Effector CD4-positive, alpha-beta T cell (primary cell): ENCODE measurements around the gene KCNIP3.

Source experiments
- DNase-seq: peaks from one replicate; pipeline ENCODE4 v3.0.0-alpha.2; 2020

Gene KCNIP3

GRCh38 chr2:95314964-95315611 lies 17.9 kb downstream of the KCNIP3 start:
- no peak for DNase-seq

- DNase-seq, result no peak
Measured at GRCh38 chr2:95315801-95316411, 18.8 kb downstream of the KCNIP3 start.

- DNase-seq, result no peak
Measured at GRCh38 chr2:95316466-95317122, 19.4 kb downstream of the KCNIP3 start.

- DNase-seq, result no peak
Measured at GRCh38 chr2:95317123-95317500, 20.0 kb downstream of the KCNIP3 start.

- DNase-seq, result no peak
Measured at GRCh38 chr2:95317665-95318425, 20.7 kb downstream of the KCNIP3 start.

- no peak for DNase-seq
Measured at GRCh38 chr2:95318431-95319220, 21.5 kb downstream of the KCNIP3 start.

GRCh38 chr2:95319481-95320343 lies 22.6 kb downstream of the KCNIP3 start:
- DNase-seq, result no peak

- no peak for DNase-seq
Measured at GRCh38 chr2:95320344-95320712, 23.2 kb downstream of the KCNIP3 start.

GRCh38 chr2:95320986-95321767 lies 24.0 kb downstream of the KCNIP3 start:
- DNase-seq, result no peak

- DNase-seq, result no peak
Measured at GRCh38 chr2:95323347-95324155, 26.4 kb downstream of the KCNIP3 start.

- no peak for DNase-seq
Measured at GRCh38 chr2:95325026-95325425, 27.9 kb downstream of the KCNIP3 start.

GRCh38 chr2:95325590-95326432 lies 28.7 kb downstream of the KCNIP3 start:
- DNase-seq, result no peak

- no peak for DNase-seq
Measured at GRCh38 chr2:95326433-95327140, 29.4 kb downstream of the KCNIP3 start.

- no peak for DNase-seq
Measured at GRCh38 chr2:95327861-95328260, 30.7 kb downstream of the KCNIP3 start.

- DNase-seq, result no peak
Measured at GRCh38 chr2:95328358-95329125, 31.4 kb downstream of the KCNIP3 start.

GRCh38 chr2:95329401-95329800 lies 32.3 kb downstream of the KCNIP3 start:
- DNase-seq, result no peak
